Measurements from ENCODE around the gene ISOC2.
A peak's percentile ranks its signal among the peaks of the same experiment; 100 is the strongest.

ISOC2 gene

DNA sequence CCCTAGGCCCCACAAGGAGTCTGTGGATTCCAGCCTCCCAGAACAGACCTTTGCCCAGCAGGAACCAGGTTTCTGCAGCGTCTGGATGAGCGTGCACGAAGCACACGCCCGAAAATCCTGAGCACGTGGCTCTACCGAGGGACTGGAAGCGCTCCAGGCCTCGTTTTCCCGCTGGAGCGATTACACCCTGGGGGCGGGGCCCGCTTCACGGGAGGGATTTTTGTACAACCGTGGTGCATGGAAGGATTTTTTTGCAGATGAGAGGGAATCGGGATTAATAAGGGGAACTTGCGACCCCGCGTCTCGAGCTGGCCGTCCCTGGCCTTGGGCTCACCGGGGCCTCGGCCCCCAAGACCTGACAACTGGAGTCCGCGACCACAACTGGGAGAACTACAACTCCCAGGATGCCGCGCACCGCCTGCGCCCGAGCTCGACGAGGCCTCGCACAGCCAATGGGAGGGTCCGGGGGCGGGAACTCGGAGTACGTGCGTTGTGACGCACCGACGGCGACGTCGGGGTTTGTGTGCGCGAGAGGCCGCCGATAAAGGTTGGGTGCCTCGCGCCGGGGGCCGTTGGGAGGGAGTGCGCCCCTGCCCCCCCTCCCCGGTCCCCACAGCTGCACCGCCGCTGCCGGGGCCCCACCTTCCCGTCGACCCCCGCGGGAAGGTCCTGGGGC lies 14.8 kb upstream of the ISOC2 start, which contains the start of gene ZNF628:
TSS of gene ZNF628 (plus strand) at position 518 of the 676 bp plus-strand sequence. CDS start 3,294 bp downstream, outside the sequence.
- DNase-seq, result peak; percentile 97

GRCh38 chr19:55474269-55475265 lies 13.1 kb upstream of the ISOC2 start:
- no peak for DNase-seq

GRCh38 chr19:55473225-55474012 lies 12.0 kb upstream of the ISOC2 start:
- DNase-seq, result no peak

DNA sequence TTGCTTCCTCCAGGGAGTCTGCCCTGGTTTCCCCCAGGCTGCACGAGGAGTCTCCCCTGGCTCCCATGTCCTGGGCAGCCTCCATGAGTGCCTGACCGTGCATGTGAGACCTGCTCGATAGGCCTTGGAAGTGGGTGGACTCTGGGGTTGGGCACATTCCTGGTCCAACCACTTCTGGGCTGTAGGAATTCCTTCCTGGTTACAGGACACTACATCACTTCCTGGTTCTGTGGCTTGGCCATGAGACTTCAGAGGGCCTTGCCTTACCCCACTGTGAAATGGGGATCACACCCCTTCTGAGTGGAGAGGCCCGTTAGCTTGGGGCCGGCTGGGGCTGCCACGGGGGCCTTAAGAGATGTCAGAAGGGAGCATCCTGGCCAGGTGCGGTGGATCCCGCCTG lies 11.0 kb upstream of the ISOC2 start:
- DNase-seq, result no peak

- DNase-seq, result no peak
Measured at GRCh38 chr19:55471266-55471665, 9.8 kb upstream of the ISOC2 start.

- no peak for DNase-seq
Measured at GRCh38 chr19:55468054-55468393, 6.6 kb upstream of the ISOC2 start.

DNA sequence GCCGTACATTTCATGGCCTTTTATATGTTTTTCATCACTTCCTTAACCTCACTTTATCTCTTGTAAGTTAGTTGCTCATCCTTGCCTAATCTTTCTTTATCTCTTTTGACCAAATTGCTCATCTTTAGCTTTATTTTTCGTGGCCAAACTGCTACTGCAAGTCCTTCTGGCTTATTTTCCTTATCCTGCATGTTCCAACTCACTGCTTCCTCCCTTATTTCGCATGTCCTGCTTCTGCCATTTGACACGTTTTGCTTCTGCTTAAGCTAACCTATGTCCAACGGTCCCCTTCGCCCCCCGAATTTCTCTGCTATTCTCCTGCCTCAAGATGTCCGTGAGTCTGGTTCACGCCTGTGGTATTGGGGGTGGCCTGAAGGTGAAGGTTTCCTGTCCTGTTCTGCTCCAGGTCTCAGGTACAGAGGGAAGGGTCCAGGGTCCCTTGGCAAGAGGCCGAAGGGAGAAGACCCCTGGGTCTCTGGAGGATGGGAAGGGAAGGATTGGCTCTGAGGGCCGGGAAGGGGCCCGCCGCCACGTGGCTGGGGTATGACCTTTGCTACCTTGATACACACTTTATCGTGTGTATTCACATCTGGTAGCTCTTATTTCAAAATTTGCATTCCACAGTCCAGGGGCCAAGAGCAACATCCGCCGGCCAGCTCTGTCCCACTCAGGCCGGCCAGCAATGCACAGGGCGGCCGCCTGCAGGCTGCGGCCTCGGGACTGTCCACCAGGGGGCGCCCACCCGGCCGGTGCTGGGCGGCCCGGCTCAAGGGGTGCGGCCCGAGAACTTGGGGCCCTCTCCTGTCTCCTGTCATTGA lies 6.0 kb upstream of the ISOC2 start:
- peak; percentile 82 for DNase-seq

GRCh38 chr19:55466241-55466614 lies 4.8 kb upstream of the ISOC2 start:
- no peak for DNase-seq

- DNase-seq, result no peak
Measured at GRCh38 chr19:55465460-55466240, 4.2 kb upstream of the ISOC2 start.

DNA sequence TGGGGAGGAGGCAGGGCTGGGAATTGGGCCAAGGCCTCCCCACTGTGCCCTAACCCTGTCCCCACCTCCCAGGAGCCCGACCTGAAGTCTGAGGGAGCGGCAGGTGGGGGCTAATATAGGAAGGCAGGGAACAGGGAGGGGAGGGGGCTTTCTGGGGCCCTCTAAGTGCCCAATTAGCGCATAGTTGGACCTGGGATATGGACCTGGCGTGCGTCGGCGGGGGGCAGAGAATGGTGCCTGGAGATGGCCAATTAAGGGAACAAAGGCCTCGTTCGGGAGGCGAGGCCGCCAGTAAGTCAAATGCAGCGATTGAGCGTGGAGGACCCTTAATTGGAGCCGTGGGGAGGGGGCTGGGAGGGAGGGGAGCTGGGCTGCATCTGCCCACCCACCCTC lies 3.2 kb upstream of the ISOC2 start, which contains the start of gene C19orf85:
TSS of gene C19orf85 (minus strand) at position 90 of the 393 bp plus-strand sequence. CDS start 197 bp downstream, outside the sequence.
- no peak for DNase-seq

DNA sequence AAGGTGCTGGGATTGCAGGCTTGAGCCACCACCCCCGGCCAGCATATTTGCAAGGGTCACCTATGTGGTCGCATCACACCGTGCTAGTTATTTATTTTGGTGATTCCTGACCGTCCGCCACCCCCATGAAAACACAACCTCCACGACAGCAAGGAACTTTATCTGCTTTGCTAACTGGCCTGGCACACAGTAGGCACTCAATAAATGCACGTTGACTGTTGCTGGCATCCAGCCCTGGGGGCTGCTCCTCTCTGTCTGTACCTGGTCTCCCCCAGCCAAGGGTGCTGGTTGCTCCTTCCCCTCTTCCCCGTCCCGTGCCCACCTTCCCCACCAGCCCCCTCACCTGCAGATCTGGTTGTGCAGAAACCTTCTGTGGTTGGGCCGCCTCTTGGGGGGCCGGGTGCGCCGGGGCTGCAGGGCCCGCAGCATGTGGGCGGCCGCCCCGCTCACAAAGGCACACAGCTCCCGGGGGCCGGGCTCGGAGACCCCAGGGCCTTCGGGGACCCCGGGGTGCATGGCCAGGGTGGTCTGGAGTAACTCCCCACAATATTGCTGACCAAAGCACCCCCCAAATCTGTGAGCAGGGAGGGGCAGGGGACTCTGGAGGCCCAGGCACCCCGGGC lies 2.7 kb upstream of the ISOC2 start:
- DNase-seq, result no peak

DNA sequence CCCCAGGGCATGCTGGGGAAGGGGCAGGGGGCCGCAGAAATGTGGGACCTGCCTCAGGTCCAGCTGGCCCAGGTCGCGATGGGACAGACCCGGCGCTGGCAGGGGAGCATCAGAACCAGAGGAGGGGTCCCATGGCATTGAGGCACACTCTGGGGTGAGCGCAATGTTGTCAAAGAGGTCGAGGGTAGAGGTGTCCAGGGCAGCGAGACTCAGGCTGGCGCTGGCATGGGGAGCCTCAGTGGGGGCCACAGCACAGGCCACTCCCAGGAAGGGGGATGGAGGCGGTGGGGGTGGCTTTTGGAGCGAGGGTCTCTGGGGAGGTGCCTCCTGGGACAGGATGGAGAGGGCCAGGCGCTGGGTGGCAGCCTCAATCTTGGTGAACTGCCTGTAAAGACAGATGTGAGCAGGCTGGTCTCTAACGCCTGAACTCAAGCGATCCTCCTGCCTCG lies 2.2 kb upstream of the ISOC2 start:
- DNase-seq, result no peak

DNA sequence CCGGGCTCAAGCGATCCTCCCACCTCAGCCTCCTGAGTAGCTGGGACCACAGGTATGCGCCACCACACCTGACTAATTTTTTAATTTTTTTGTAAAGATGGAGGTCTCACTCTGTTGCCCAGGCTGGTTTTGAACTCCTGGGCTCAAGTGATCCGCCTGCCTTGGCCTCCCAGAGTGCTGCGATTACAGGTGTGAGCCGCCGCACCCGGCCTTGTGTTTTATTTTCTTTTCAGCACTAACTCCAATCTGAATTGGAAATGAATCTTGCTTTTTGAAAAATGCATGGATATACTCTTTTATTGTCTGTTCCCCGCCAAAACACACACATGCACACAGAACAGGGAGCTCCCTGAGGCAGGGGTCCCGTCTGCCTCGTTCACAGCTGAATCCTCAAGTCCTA lies 1.3 kb upstream of the ISOC2 start:
- no peak for DNase-seq

DNA sequence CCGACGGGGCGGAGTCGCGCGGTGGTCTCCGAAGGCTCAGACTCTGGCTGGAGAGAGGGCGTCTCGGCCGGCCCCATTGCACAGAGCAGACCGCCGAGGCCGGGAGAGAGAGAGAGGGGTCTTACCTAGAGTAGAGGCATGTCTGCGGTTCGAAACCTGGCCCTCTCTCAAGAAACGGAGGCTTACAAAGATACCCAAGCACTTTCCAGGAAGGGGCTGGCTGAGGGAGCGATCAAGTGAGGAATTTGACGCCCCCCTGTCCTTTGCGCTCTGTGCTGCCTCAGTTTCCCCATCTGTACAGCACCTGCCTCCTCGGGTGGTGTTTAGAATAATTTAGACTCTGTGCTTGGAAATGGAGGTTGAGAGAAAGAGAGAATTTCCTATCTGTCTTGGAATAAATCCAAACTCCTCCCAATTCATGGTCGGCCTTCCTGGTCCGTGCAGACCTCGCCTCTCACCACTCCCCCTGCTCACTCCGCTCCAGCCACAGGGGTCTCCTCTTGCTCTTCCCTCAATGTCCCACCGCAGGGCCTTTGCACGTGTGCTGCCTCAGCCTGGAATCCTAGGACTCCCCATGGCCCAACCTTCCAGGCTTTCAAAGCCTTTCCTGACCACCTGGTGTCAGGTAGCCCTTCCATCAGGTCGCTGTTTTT lies 658 bp upstream of the ISOC2 start:
- no peak for DNase-seq

GRCh38 chr19:55460670-55461258 lies 678 bp downstream of the ISOC2 start:
- no peak for DNase-seq

DNA sequence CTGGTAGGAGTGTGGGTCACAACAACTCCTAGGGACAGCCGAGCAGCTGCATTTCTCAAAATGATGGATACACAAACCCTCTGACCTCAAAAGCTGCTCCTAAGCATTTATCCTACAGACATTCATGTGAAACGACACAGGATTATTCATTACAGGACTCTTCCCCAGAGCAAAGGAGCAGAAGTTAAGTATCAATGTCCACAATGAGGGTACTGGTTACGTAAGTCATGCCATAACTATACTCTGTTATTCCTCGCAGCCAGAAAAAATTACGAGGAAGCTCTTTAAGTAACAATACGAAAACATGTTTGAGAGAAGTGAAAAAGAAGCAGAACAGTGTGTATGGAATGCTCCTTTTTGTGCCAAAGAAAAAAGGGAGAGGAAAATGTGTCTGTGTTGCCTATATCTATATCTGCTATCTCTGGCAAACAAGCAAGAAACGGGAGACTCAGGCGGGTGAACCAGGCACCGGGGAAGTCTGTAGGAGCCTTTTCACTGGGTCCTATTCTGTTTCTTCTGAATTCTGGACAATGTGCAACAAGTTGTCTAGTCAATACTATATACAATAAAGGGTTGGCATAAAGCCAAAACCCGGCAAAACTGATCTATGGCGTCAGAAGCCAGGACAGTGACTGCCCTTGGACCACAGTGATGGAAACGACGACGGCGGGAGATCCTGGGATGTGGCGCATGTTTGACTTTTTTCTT lies 1.3 kb downstream of the ISOC2 start:
- no peak for DNase-seq

DNA sequence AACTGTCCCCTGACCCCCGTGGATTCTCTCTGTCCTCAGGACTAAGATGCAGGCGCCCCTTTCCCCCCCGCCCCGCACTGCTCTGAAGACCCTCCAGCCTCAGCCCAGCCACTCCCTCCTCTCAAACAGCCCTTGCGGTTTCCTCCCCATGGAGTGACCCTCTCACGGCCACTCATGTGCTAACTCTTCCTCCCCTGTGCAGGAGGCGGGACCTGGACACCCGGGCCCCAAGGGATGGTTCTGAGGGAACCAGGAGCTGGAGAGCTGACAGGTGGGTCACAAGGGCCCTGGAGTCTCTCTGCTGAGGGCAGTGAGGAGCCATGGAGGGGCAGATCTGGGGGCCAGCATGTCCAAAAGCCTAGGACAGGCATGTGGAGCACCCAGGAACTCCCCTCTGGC lies 1.9 kb downstream of the ISOC2 start:
- no peak for DNase-seq

DNA sequence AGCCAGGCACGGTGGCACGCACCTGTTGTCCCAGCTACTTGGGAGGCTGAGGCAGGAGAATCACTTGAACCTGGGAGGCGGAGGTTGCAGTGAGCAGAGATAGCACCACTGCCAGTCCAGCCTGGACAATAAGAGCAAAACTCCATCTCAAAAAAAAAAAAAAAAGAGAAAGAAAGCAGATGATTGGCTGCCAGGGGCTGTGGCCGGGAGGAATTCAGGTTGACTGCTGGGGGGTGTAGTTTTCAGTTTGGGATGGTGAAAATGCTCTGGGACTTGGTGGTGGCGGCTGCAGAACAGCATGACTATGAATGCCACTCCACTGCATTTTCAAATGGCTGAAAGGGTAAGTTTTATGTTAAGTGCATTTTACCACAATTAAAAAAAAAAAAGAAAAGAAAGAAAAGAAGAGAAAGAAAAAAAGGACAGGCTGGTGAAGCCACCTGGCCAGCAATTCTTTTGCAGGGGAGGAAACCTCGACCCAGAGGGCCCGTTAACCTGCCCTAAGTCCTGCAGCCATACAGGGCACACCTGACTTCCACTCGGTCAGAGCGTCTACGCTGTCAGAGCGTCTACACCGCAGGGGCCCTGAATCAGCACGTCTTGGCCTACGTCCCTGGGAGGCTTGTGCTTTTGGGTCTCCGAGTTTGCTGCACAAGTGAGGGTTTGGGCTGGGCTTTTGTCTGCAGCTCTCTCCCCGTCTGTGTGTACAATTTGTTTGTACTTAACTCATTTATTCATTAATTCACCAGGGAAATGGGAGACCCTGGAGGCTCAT lies 3.6 kb downstream of the ISOC2 start:
- no peak for DNase-seq
